GM12872 (cell line): ENCODE data around the gene LY6G5B.

ENCODE experiments used
- CTCF ChIP-seq: IDR thresholded peaks from 3 replicates; pipeline ENCODE4 v1.5.1; 2011; ENCODE audit warnings: low read depth, mild to moderate bottlenecking, low read length, moderate library complexity; ENCODE audit not compliant: insufficient read depth

LY6G5B gene

GRCh38 chr6:31702819-31703716 lies 33.3 kb downstream of the LY6G5B start, which contains the start of gene ABHD16A:
Gene ABHD16A, minus strand, starts transcription at chr6:31703324. Its CDS starts 43 bp downstream, at chr6:31703281.
- no peak for TF ChIP-seq CTCF

GRCh38 chr6:31705931-31706330 lies 36.2 kb downstream of the LY6G5B start:
- no peak for TF ChIP-seq CTCF

- TF ChIP-seq CTCF = no peak
These were observed 36.8 kb downstream of the LY6G5B start, which contains the start of gene LY6G6F for GRCh38 chr6:31706599-31706998. Gene LY6G6F, plus strand, starts transcription at chr6:31706866. Its CDS starts 41 bp downstream, at chr6:31706907.

- no peak for TF ChIP-seq CTCF
These were observed 37.9 kb downstream of the LY6G5B start for GRCh38 chr6:31707701-31708100.

GRCh38 chr6:31708224-31708623 lies 38.4 kb downstream of the LY6G5B start:
- no peak for TF ChIP-seq CTCF

GRCh38 chr6:31710523-31711219 lies 40.9 kb downstream of the LY6G5B start:
- TF ChIP-seq CTCF = no peak

- no peak for TF ChIP-seq CTCF
These were observed 41.5 kb downstream of the LY6G5B start for GRCh38 chr6:31711233-31711632.
